Natural killer cell (primary cell): ENCODE measurements around the gene INAFM2. TPM values are rescaled to one million over a fixed set of nuclear protein-coding genes. Genes with fewer than 3 reads are reported as not detected.

ENCODE experiments used
- ATAC-seq, 3 donors: fragments of 150-1000 bp in 2 of 3; fragments of 200-7000 bp in 1 of 3; cut with Tn5 transposase; 1 replicate in 1 of 3; 2 replicates in 2 of 3; pipeline ENCODE4 v1.10.0; 2021; ENCODE audit warnings: mild to moderate bottlenecking in 2 of 3, moderate library complexity in 2 of 3
- DNase-seq, 2 donors: peaks; one replicate each; pipeline versions ENCODE4 v3.0.0 to v3.0.0-alpha.2; 2013 to 2021; ENCODE audit warnings: mixed read lengths in 1 of 2
- H3K27ac ChIP-seq: one replicate; pipeline ENCODE4 v1.5.1; 2013; ENCODE audit warnings: mild to moderate bottlenecking, low read length
- H3K27me3 ChIP-seq: one replicate; pipeline ENCODE4 v1.6.1; 2013; ENCODE audit warnings: low read length; ENCODE audit not compliant: control insufficient read depth, insufficient read depth
- H3K36me3 ChIP-seq: one replicate; pipeline ENCODE4 v1.6.1; 2013; ENCODE audit warnings: low read length; ENCODE audit not compliant: control insufficient read depth, insufficient read depth
- H3K4me1 ChIP-seq: one replicate; pipeline ENCODE4 v1.6.1; 2013; ENCODE audit warnings: low read length; ENCODE audit not compliant: control insufficient read depth, insufficient read depth
- H3K4me3 ChIP-seq: one replicate; pipeline ENCODE4 v1.5.1; 2013; ENCODE audit warnings: low read length
- H3K9me3 ChIP-seq: one replicate; pipeline ENCODE4 v1.6.1; 2013; ENCODE audit warnings: low read length; ENCODE audit not compliant: control insufficient read depth, insufficient read depth
- H3K27ac Mint-ChIP-seq, 2 donors: one replicate each; pipeline ENCODE4 v1.8.0; 2022; ENCODE audit warnings: mild to moderate bottlenecking in 2 of 2, mixed read lengths in 2 of 2, moderate library complexity in 1 of 2
- H3K27me3 Mint-ChIP-seq, 2 donors: one replicate each; pipeline ENCODE4 v1.8.0; 2022; ENCODE audit warnings: low read depth in 2 of 2, mixed read lengths in 2 of 2
- H3K36me3 Mint-ChIP-seq: one replicate; pipeline ENCODE4 v1.8.0; 2022; ENCODE audit warnings: mixed read lengths
- H3K4me1 Mint-ChIP-seq, 2 donors: one replicate each; pipeline ENCODE4 v1.8.0; 2022; ENCODE audit warnings: mixed read lengths in 2 of 2
- H3K4me3 Mint-ChIP-seq: one replicate; pipeline ENCODE4 v1.8.0; 2022; ENCODE audit warnings: mild to moderate bottlenecking, moderate library complexity, mixed read lengths
- H3K9me3 Mint-ChIP-seq, 2 donors: one replicate each; pipeline ENCODE4 v1.8.0; 2022; ENCODE audit warnings: mixed read lengths in 2 of 2
- CTCF ChIP-seq: fragments of 200-600 bp; IDR thresholded peaks from one replicate; pipeline ENCODE4 v1.8.0; 2022; ENCODE audit warnings: antibody characterized with exemption
- WGBS: methylation state at CpG from one replicate; pipeline ENCODE4 v1.1.7; 2013; ENCODE audit warnings: missing lambda C conversion rate; ENCODE audit not compliant: insufficient coverage; 5-methylcytosine and 5-hydroxymethylcytosine counted together
- intact Hi-C: fragments of 100-400 bp; cut with micrococcal nuclease; formaldehyde crosslinking; loops from one replicate; pipeline ENCODE4 v1.14.2; 2022
- total RNA-seq, 4 donors: library from RNA; stranded (reverse); fragments of 120-200 nt in 1 of 4; gene quantifications; one replicate each; pipeline versions ENCODE4 v1.2.3 to v1.2.4, GENCODE V29; 2013 to 2022

The INAFM2 gene
- total RNA-seq, 3 donors from 2014 or later (not counting 1 experiment from before 2014, with no cell fraction given): 14.0 to 21.7 (median 15.1) TPM

- Histone ChIP-seq H3K27me3 (peaks cover 12% of the 10 kb centered on the region), H3K27ac (no peak overlapping the region), H3K9me3 (no peaks in the 10 kb centered on the region), H3K4me3 (no peak overlapping the region), H3K4me1 (peaks cover 25% of the 10 kb centered on the region), H3K36me3 (no peaks in the 10 kb centered on the region)
- no peak for TF ChIP-seq CTCF
- no peak overlapping the region for H3K4me3 Mint-ChIP-seq
- WGBS: 92% methylated on average over 7 of the region's 7 CpGs
- no peak for ATAC-seq
- peaks cover 0 to 11% of the 10 kb centered on the region in 2 donors for H3K4me1 Mint-ChIP-seq
- H3K27me3 Mint-ChIP-seq: peaks cover 11 to 27% of the 10 kb centered on the region in 2 donors
- no peak overlapping the region for H3K27ac Mint-ChIP-seq
- no peak for DNase-seq
- intact Hi-C loops: loop anchor here (5.0 kb wide), 1 partner anchor 489 kb away; no protein-coding TSS in a partner anchor
- no peaks in the 10 kb centered on the region for H3K9me3 Mint-ChIP-seq
- H3K36me3 Mint-ChIP-seq: no peaks in the 10 kb centered on the region
Measured at GRCh38 chr15:40275954-40276353, 47.5 kb upstream of the INAFM2 start.

- H3K27ac Mint-ChIP-seq: no peak overlapping the region
- no peak overlapping the region for H3K27ac ChIP-seq
- intact Hi-C loops: loop anchor here (5.0 kb wide), 1 partner anchor 490 kb away; no protein-coding TSS in a partner anchor
- ATAC-seq (no peak), DNase-seq (no peak)
- H3K9me3 ChIP-seq: no peaks in the 10 kb centered on the region
- 66% methylated on average over 4 of the region's 4 CpGs for WGBS
- H3K36me3 ChIP-seq: no peaks in the 10 kb centered on the region
- H3K27me3 Mint-ChIP-seq: peaks cover 11 to 29% of the 10 kb centered on the region in 2 donors
- H3K9me3 Mint-ChIP-seq: no peaks in the 10 kb centered on the region
- H3K4me1 ChIP-seq: peaks cover 28% of the 10 kb centered on the region
- no peak for TF ChIP-seq CTCF
- peaks cover 0 to 15% of the 10 kb centered on the region in 2 donors for H3K4me1 Mint-ChIP-seq
- H3K27me3 ChIP-seq: peaks cover 15% of the 10 kb centered on the region
- H3K36me3 Mint-ChIP-seq: no peaks in the 10 kb centered on the region
- H3K4me3 Mint-ChIP-seq: no peak overlapping the region
- no peak overlapping the region for H3K4me3 ChIP-seq
Measured at GRCh38 chr15:40276927-40277326, 46.6 kb upstream of the INAFM2 start.

GRCh38 chr15:40277471-40277870, 46.0 kb upstream of the INAFM2 start:
- H3K4me3 Mint-ChIP-seq: no peak overlapping the region
- peaks cover 15% of the 10 kb centered on the region for H3K27me3 ChIP-seq
- H3K36me3 ChIP-seq: no peaks in the 10 kb centered on the region
- 23% methylated on average over 14 of the region's 16 CpGs for WGBS
- H3K9me3 Mint-ChIP-seq: no peaks in the 10 kb centered on the region
- no peak for DNase-seq
- peaks cover 28% of the 10 kb centered on the region for H3K4me1 ChIP-seq
- H3K9me3 ChIP-seq: no peaks in the 10 kb centered on the region
- H3K27ac ChIP-seq: no peak overlapping the region
- H3K27me3 Mint-ChIP-seq: peaks cover 11 to 29% of the 10 kb centered on the region in 2 donors
- peaks cover 0 to 15% of the 10 kb centered on the region in 2 donors for H3K4me1 Mint-ChIP-seq
- no peak overlapping the region for H3K27ac Mint-ChIP-seq
- no peak overlapping the region for H3K4me3 ChIP-seq
- ATAC-seq: no peak
- no peaks in the 10 kb centered on the region for H3K36me3 Mint-ChIP-seq
- TF ChIP-seq CTCF: no peak
- intact Hi-C loops: loop anchor here (5.0 kb wide), 1 partner anchor 490 kb away; no protein-coding TSS in a partner anchor

- peaks cover 15% of the 10 kb centered on the region for H3K27me3 ChIP-seq
- 80% methylated on average over 10 of the region's 10 CpGs for WGBS
- H3K27ac Mint-ChIP-seq: no peak overlapping the region
Measured at GRCh38 chr15:40278026-40278425, 45.5 kb upstream of the INAFM2 start.

More at GRCh38 chr15:40278026-40278425, 45.5 kb upstream of the INAFM2 start:
- no peaks in the 10 kb centered on the region for H3K9me3 Mint-ChIP-seq
- H3K4me3 Mint-ChIP-seq: no peak overlapping the region
- peaks cover 0 to 15% of the 10 kb centered on the region in 2 donors for H3K4me1 Mint-ChIP-seq
- peaks cover 32% of the 10 kb centered on the region for H3K4me1 ChIP-seq
- DNase-seq: no peak
- TF ChIP-seq CTCF: no peak
- no peaks in the 10 kb centered on the region for H3K9me3 ChIP-seq
- no peaks in the 10 kb centered on the region for H3K36me3 ChIP-seq
- peaks cover 11 to 29% of the 10 kb centered on the region in 2 donors for H3K27me3 Mint-ChIP-seq
- H3K36me3 Mint-ChIP-seq: no peaks in the 10 kb centered on the region
- H3K27ac ChIP-seq: no peak overlapping the region
- H3K4me3 ChIP-seq: no peak overlapping the region
- intact Hi-C loops: loop anchor here (5.0 kb wide), 1 partner anchor 491 kb away; no protein-coding TSS in a partner anchor
- no peak for ATAC-seq
